K562 (cell line): Measurements from ENCODE around the gene TMED4. TPM values are rescaled to one million over a fixed set of nuclear protein-coding genes. Genes with fewer than 3 reads are reported as not detected.
A peak's percentile ranks its signal among the peaks of the same experiment; 100 is the strongest.

ENCODE experiments used
- E2F1 ChIP-seq: sonication (generic); formaldehyde crosslinking; IDR thresholded peaks from 2 replicates; pipeline ENCODE4 v1.8.1; 2023; ENCODE audit warnings: mild to moderate bottlenecking, missing genetic modification reagents, moderate library complexity
- HNRNPUL1 ChIP-seq: fragments of 200-400 bp; formaldehyde crosslinking; IDR thresholded peaks from 2 replicates; pipeline ENCODE4 v1.6.1; 2017; ENCODE audit warnings: low read length
- HSF4 ChIP-seq: fragments of 250-450 bp; sonication (Bioruptor Pico); IDR thresholded peaks from 2 replicates; pipeline ENCODE4 v2.1.2; 2022; ENCODE audit warnings: mild to moderate bottlenecking, moderate library complexity, borderline replicate concordance
- NFIC ChIP-seq: fragments of 450-650 bp; IDR thresholded peaks from 2 replicates; pipeline ENCODE4 v1.6.1; 2017; ENCODE audit warnings: mild to moderate bottlenecking, inconsistent platforms
- OTX1 ChIP-seq: fragments of 450-650 bp; formaldehyde crosslinking; IDR thresholded peaks from 2 replicates; pipeline ENCODE4 v1.4.0; 2022; ENCODE audit warnings: mild to moderate bottlenecking
- POLR2AphosphoS2 ChIP-seq: IDR thresholded peaks from 2 replicates; pipeline ENCODE4 v1.6.1; 2012; ENCODE audit warnings: low read length, improper control_type of control experiment
- RREB1 ChIP-seq: fragments of 250-450 bp; sonication (Bioruptor Pico); IDR thresholded peaks from 2 replicates; pipeline ENCODE4 v1.4.0; 2020
- ZFP1 ChIP-seq: fragments of 450-650 bp; formaldehyde crosslinking; IDR thresholded peaks from 2 replicates; pipeline ENCODE4 v1.4.0; 2020; ENCODE audit warnings: mild to moderate bottlenecking, mixed read lengths
- ZFP36 ChIP-seq: fragments of 150-350 bp; IDR thresholded peaks from 2 replicates; pipeline ENCODE4 v1.6.1; 2018; ENCODE audit warnings: low read length, low read depth; ENCODE audit not compliant: partially characterized antibody
- ZNF124 ChIP-seq: sonication (generic); formaldehyde crosslinking; IDR thresholded peaks from 2 replicates; pipeline ENCODE4 v1.8.1; 2022; ENCODE audit warnings: missing genetic modification reagents
- ZNF589 ChIP-seq: fragments of 200-800 bp; sonication (Bioruptor generic); IDR thresholded peaks from 2 replicates; pipeline ENCODE4 v1.6.1; 2016; ENCODE audit warnings: low read depth, missing genetic modification characterization, missing compliant biosample characterization
- ZNF609 ChIP-seq: sonication (generic); formaldehyde crosslinking; IDR thresholded peaks from 2 replicates; pipeline ENCODE4 v1.8.1; 2023; ENCODE audit warnings: missing genetic modification reagents, mild to moderate bottlenecking, borderline replicate concordance
- ZNF644 ChIP-seq: fragments of 200-800 bp; sonication (Bioruptor generic); IDR thresholded peaks from 2 replicates; pipeline ENCODE4 v1.6.1; 2016; ENCODE audit warnings: low read depth, missing genetic modification characterization, missing compliant biosample characterization
- polyA plus RNA-seq, 8 experiments: library from polyadenylated mRNA; depleted of rRNA in 4 of 8; stranded (reverse) in 5 of 8; unstranded in 3 of 8; fragments of >200 nt; fragmentation: Nextera tagmentation in 2 of 8; fragmentation: Illumina TruSeq in 1 of 8; extraction: Ambion mirVana in 2 of 8; extraction: Trizol in 1 of 8; gene quantifications; 2 replicates each; pipeline versions ENCODE4 v1.2.1 to v1.2.3, GENCODE V29; 2011 to 2014; ENCODE audit warnings: inconsistent platforms in 1 of 8, missing spikeins in 1 of 8
- total RNA-seq, 7 experiments: library from RNA; depleted of rRNA in 6 of 7; stranded (reverse); fragments of >200 nt in 6 of 7; fragmentation: Illumina TruSeq in 2 of 7; extraction: Trizol in 2 of 7; gene quantifications; 2 replicates each; pipeline versions ENCODE4 v1.2.1 to v1.2.3, GENCODE V29; 2011 to 2021; ENCODE audit warnings: low replicate concordance in 1 of 7

Gene TMED4
- total and polyA plus RNA-seq, 9 of the 15 experiments (the other 6 are each of a cell fraction or from before 2014, with no cell fraction given): 20.3 to 64.0 (median 42.1) TPM

DNA sequence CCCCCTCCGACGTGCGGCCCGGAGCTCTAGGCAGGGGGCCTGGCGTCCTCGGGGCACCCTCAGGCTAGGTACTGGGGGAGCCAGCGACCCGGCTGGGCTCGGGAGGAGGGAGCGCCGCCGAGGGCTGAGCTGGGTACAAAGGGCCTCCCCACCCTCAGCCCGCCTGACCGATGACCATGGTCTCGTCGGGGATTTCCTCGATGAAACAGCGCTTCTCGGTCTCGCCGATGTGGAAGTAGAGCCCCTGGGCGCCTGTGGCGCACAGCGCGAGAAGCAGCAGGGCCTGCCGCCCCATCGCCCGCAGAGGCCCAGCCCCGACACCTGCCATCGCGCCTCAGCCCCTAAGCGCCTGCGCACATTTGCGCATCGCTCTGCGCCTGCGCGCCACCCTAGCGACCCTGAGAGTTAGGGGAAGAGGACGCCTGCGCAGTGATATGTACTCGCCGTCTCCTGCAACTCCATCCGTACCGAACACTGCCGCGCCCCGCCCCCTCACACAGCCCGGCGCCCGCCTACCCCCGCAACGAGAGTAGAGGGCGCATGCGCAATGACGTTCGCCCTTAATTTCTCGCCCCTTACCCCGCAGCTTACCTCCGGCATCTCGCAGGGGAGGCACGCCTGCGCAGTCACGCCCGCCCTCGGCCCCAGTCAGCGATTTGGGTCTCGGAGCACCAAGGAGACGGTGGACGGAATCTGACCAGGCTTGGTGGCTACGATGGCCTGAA, at the start of gene TMED4 (continued):
- TF ChIP-seq POLR2AphosphoS2 (peak; percentile 84; the same call in 1 of the 2 replicates), OTX1 (no peak), ZNF589 (CRISPR knock-in tag) (no peak), ZFP36 (no peak), ZFP1 (CRISPR knock-in tag) (no peak), RREB1 (CRISPR knock-in tag) (0 out of 2 replicates have a peak, but pooled peaks have one; percentile 62), HSF4 (CRISPR knock-in tag) (no peak), ZNF609 (CRISPR knock-in tag) (no peak), NFIC (no peak; the same call in 1 of the 2 replicates), ZNF124 (no peak), ZNF644 (no peak), HNRNPUL1 (no peak), E2F1 (CRISPR knock-in tag) (peak; percentile 85; the same call in 1 of the 2 replicates)
